Measurements from ENCODE around the gene TAS2R14. TPM values are rescaled to one million over a fixed set of nuclear protein-coding genes. Genes with fewer than 3 reads are reported as not detected.

The TAS2R14 gene
- total RNA-seq, 1 donor from 2014 or later, result 0.90 TPM

GRCh38 chr12:10909462-10909861, 29.6 kb downstream of the TAS2R14 start, which contains the start of gene TAS2R13:
Gene TAS2R13, minus strand, starts transcription at chr12:10909562. Its CDS starts 264 bp downstream, at chr12:10909298.
- no peak for DNase-seq (ENCODE audit: low read depth in 2 of 2)

GRCh38 chr12:10904686-10905085, 34.4 kb downstream of the TAS2R14 start:
- no peak for DNase-seq (ENCODE audit: low read depth in 2 of 2)

GRCh38 chr12:10901427-10901826, 37.6 kb downstream of the TAS2R14 start:
- DNase-seq (ENCODE audit: low read depth in 2 of 2), result peak in 1 of 2 donors; percentile 4

- DNase-seq (ENCODE audit: low read depth in 2 of 2), result no peak
Observed at GRCh38 chr12:10900972-10901371, 38.1 kb downstream of the TAS2R14 start.

- DNase-seq (ENCODE audit: low read depth in 2 of 2), result no peak
Observed at GRCh38 chr12:10900530-10900929, 38.5 kb downstream of the TAS2R14 start.

GRCh38 chr12:10896854-10897253, 42.2 kb downstream of the TAS2R14 start:
- DNase-seq (ENCODE audit: low read depth in 2 of 2), result no peak

GRCh38 chr12:10891937-10892336, 47.1 kb downstream of the TAS2R14 start:
- DNase-seq (ENCODE audit: low read depth in 2 of 2), result no peak

- DNase-seq (ENCODE audit: low read depth in 2 of 2), result no peak
Observed at GRCh38 chr12:10889226-10889625, 49.8 kb downstream of the TAS2R14 start.

Other genes with a start within 250 kb of the TAS2R14 start
- 122 and 127 TPM in 2 replicates for gene YBX3, start 215.9 kb downstream of the TAS2R14 start, total RNA-seq
- gene TAS2R7, start 136.6 kb downstream of the TAS2R14 start, total RNA-seq, result under 0.01 TPM in 1 of 2 replicates, not detected in the other
- not detected in 2 replicates for gene TAS2R8, start 132.0 kb downstream of the TAS2R14 start, total RNA-seq
- gene TAS2R9, start 129.1 kb downstream of the TAS2R14 start, total RNA-seq, result not detected in 2 replicates
- gene TAS2R10, start 112.9 kb downstream of the TAS2R14 start, total RNA-seq, result 0.13 and 0.51 TPM in 2 replicates
- 0.13 and 0.51 TPM in 2 replicates for gene PRR4, start 89.8 kb downstream of the TAS2R14 start, total RNA-seq
- 6.5 and 10.5 TPM in 2 replicates for gene PRH1, start 55.0 kb downstream of the TAS2R14 start, total RNA-seq
- gene TAS2R13, start 29.7 kb downstream of the TAS2R14 start, total RNA-seq, result 0.39 and 0.63 TPM in 2 replicates
- gene PRH2, start 10.0 kb downstream of the TAS2R14 start, total RNA-seq, result not detected in 2 replicates
- 1.2 and 1.8 TPM in 2 replicates for gene TAS2R50, start 47.6 kb upstream of the TAS2R14 start, total RNA-seq
- gene TAS2R20, start 59.0 kb upstream of the TAS2R14 start, total RNA-seq, result 1.3 and 2.3 TPM in 2 replicates
- gene TAS2R19, start 83.4 kb upstream of the TAS2R14 start, total RNA-seq, result 1.7 and 3.4 TPM in 2 replicates
- 1.2 and 2.3 TPM in 2 replicates for gene TAS2R31, start 92.1 kb upstream of the TAS2R14 start, total RNA-seq
- gene TAS2R46, start 123.0 kb upstream of the TAS2R14 start, total RNA-seq, result 1.0 and 1.4 TPM in 2 replicates
- 0.26 and 1.6 TPM in 2 replicates for gene TAS2R43, start 153.1 kb upstream of the TAS2R14 start, total RNA-seq
- gene TAS2R30, start 195.4 kb upstream of the TAS2R14 start, total RNA-seq, result 1.3 and 2.0 TPM in 2 replicates
- 3.2 and 4.2 TPM in 2 replicates for gene SMIM10L1, start 231.9 kb upstream of the TAS2R14 start, total RNA-seq
- not detected in 2 replicates for gene TAS2R42, start 247.7 kb upstream of the TAS2R14 start, total RNA-seq